Islet of Langerhans (tissue), 1 donor: Measurements from ENCODE around the gene MYO1D.
"Not testable (repeated sequence)": the region's sequence is repeated elsewhere in the genome, so short reads cannot be mapped to it uniquely, and the experiment has no call there.

Experiments used
- FAIRE-seq: peaks from one replicate; lab custom pipeline; 2011; peaks lifted over from hg19 to GRCh38; lab: Jason Lieb, UNC

The MYO1D gene

DNA sequence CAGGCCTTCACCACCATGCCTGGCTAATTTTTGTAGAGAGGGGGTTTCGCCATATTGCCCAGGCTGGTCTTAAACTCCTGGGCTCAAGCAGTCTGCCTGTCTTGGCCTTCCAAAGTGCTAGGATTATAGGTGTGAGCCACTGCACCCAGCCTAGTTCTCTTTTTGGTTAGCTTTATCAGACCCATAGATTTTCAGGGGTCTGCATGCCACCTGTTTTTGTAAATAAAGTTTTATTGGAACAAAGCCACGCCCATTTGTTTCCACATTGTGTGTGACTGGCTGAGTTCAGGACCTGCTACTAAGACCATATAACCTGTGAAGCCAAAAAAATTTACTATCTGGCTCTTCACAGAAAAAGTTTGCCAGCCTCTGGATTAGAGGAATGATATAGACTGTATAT is 425.0 kb downstream of the MYO1D start:
- FAIRE-seq: no peak

DNA sequence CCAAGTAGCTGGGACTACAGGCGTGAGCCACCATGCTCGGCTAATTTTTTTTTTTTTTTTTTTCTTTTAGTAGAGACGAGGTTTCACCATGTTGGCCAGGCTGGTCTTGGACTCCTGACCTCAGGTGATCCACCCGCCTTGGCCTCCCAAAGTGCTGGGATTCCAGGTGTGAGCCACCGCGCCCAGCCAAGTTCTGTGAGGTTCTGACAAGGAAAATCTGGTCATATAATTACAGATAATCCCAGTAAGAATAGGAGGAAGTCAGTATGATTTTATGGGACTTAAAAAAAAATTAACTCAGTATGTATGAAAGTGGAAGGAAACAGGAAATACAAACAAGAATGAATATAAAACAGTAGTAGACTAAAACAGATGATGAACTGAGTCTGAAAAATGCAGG is 426.5 kb downstream of the MYO1D start:
- FAIRE-seq: not testable (repeated sequence)

DNA sequence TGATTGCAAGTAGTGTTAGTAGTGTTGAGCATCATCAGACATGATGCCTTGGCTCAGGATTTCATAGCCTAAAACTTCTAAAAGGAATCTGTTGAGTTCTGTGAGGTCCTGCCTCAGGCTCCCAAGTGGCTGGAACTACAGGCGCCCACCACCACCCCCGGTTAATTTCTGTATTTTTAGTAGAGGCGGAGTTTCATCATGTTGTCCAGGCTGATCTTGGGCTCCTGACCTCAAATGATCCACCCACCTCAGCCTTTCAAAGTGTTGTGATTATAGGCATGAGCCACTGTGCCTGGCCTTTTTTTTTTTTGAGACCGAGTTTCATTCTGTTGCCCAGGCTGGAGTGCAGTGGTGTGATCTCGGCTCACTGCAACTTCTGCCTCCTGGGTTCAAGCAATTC is 427.0 kb downstream of the MYO1D start:
- no peak for FAIRE-seq

DNA sequence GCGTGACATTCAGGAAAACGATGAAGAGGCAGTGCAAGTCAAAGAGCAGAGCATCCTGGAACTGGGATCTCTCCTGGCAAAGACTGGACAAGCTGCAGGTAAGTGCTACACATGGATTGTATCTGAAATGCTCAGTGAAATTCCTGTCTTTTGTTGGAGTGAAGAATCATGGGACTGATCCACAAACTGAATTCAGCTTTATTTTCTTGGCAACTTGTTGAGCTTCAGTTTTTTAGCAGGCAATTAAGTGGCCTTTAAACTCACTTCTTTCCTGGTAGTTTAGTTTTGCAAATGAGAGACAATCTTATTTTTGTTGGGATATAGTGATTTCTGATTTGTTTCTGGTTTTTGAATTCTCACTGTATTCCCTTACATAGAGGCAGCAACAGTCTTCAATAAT is 430.0 kb downstream of the MYO1D start:
- FAIRE-seq: no peak

DNA sequence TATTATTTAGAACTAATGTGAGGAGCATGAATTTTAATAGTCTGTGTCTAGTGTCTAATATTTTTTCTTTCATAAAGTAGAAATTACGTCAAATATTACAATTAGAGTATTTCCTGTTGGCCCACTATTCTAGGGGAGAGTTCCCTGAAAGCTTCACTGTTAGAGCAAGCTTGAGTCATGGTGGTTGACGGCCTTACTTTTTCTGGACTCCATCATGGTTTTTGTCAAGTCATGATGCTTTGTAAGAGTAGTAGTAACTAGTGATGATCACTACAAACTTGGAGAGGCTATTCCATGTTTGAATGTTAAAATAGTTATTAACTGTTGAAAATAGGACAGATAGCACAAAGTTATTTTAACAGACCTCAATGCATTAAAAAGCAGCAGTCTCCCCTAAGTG is 431.0 kb downstream of the MYO1D start:
- no peak for FAIRE-seq

DNA sequence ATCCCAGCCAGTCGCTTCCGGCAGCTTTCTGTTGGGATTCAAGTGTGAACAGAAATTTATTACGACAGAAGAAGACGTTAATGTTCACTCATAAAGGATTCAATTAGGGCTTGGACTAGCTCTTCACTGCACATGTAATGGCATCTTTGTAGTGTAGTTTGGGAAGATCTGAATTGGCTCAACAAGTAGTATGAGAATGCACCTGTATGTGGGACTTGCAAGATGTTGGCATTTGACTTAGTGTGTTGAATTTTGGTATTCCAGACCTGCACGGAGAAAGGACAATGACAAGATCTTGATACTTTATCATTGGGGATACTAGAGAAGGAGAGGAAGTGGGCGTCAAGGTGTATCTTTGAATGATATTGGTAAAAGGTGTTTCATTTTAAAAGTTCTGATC is 431.4 kb downstream of the MYO1D start:
- no peak for FAIRE-seq

DNA sequence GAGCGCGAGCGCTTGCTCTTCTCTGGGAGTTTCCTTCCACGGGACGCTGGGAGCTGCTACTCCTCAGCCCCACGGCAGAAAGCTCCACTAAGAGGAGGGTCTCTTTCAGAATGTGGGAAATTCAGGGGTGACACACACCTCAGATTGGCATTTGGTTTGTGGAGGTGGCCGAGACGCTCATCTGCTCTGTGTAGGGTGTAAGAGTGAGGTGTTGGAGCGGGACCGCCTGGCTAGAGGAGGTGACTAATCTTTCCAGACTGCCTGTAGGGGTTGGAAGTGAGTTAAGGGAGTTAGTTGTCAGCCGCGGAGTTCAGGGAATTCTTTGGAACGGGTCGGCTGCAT is 431.9 kb downstream of the MYO1D start:
- no peak for FAIRE-seq

DNA sequence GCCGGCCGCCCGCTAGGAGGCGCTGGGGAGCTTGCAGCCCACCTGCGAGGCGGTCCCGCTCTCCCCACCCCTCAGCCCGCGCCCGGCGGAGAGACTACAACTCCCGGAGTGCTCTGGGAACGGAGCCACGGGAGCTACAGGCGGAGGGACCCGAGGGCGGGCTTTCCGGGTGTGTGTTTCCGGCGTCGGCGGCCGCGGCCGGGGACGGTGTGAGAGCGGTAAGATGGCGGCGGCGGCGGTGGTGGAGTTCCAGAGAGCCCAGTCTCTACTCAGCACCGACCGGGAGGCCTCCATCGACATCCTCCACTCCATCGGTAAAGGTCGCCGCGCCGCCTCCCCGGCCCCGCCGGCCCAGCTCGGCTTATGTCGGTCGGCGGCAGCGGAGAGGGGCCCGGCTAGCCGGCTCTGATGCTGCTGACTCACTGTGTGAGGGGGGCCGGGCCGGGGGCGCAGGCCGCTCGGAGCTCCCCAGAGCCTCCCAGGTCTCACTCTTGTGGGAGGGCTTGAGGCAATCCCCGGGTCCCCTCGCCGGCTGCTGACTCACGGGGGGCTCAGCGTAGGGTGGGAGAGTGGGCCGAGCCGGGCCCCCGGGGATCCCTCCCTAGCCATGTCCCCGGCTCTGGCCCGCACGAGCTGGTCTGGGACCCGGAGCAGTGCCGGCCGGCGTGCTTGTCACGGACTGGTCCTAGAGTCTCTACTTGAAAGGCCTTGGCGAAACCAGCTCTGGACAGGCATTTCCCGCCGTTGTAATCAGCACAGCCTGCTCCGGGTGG is 432.4 kb downstream of the MYO1D start, which contains the start of gene PSMD11:
TSS of gene PSMD11 (plus strand) at position 210 of the 773 bp plus-strand sequence. CDS start at position 224, 14 bp downstream.
- FAIRE-seq: no peak

DNA sequence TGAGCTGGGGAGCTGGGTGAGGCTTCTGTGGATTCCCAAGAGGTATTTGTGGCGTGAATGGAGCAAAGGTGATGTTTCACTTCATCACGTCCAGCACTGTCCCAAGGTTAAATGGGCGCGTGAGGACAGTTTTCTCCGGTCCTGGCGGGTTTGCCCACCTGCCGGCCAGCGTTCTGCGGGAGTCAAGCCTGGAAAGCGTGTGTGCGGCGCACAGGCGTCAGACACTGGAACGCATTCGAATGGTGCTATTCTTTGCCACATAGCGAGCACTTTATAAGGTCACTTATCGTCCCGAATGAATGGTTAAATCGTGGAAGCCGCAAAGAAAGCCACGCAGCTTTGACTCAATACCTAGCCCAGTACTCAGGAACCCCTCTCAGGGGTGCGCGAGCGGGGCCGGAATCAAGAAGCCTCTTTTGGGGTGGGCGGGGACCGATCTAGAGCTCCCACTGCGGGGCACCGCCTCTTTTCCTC is 433.1 kb downstream of the MYO1D start:
- no peak for FAIRE-seq
